Measurements from ENCODE around the gene SPINT2.

SPINT2 gene

GRCh38 chr19:38320969-38321339 lies 56.6 kb downstream of the SPINT2 start:
- ChIA-PET CTCF (no interaction called here), POLR2A (no interaction called here)
- DNase-seq (ENCODE audit: extremely low spot score) = no peak
- TF ChIP-seq LEF1 (IDR thresholded peaks at IDR 0.05; ENCODE audit: borderline replicate concordance) = no peak
- no peak for TF ChIP-seq FOXM1 (IDR thresholded peaks at IDR 0.05; ENCODE audit: borderline replicate concordance)
- TF ChIP-seq L3MBTL2 (conservative IDR thresholded peaks at IDR 0.05) = no peak
- no peak for TF ChIP-seq ZNF384 (IDR thresholded peaks at IDR 0.05)
- TF ChIP-seq ARNT (IDR thresholded peaks at IDR 0.05) = no peak

GRCh38 chr19:38321646-38322196 lies 57.3 kb downstream of the SPINT2 start:
- POLR2A ChIA-PET = no interaction called here
- TF ChIP-seq PKNOX1 (IDR thresholded peaks at IDR 0.05) = no peak
- TF ChIP-seq SUZ12 (IDR thresholded peaks at IDR 0.05) = no peak
- TF ChIP-seq HDGF (IDR thresholded peaks at IDR 0.05; ENCODE audit: borderline replicate concordance) = no peak
- no peak for TF ChIP-seq SP1 (IDR thresholded peaks at IDR 0.05)
- no peak for TF ChIP-seq BHLHE40 (IDR thresholded peaks at IDR 0.05; ENCODE audit: borderline replicate concordance)
- TF ChIP-seq TARDBP (IDR thresholded peaks at IDR 0.05) = no peak
- CTCF ChIA-PET = no interaction called here
- DNase-seq (ENCODE audit: extremely low spot score) = no peak

GRCh38 chr19:38323291-38323690 lies 58.9 kb downstream of the SPINT2 start:
- TF ChIP-seq NFRKB (IDR thresholded peaks at IDR 0.05) (no peak), LEF1 (IDR thresholded peaks at IDR 0.05; ENCODE audit: borderline replicate concordance) (no peak), ARNT (IDR thresholded peaks at IDR 0.05) (no peak), SUZ12 (IDR thresholded peaks at IDR 0.05) (no peak), ZNF384 (IDR thresholded peaks at IDR 0.05) (no peak), TARDBP (IDR thresholded peaks at IDR 0.05) (no peak), PKNOX1 (IDR thresholded peaks at IDR 0.05) (no peak), FOXK2 (IDR thresholded peaks at IDR 0.05) (no peak), FOXA1 (IDR thresholded peaks at IDR 0.05) (no peak), BHLHE40 (IDR thresholded peaks at IDR 0.05; ENCODE audit: borderline replicate concordance) (no peak), CTBP1 (IDR thresholded peaks at IDR 0.05; ENCODE audit: borderline replicate concordance) (no peak), FOXM1 (IDR thresholded peaks at IDR 0.05; ENCODE audit: borderline replicate concordance) (no peak)
- ChIA-PET POLR2A (no interaction called here), CTCF (no interaction called here)
- no peak for DNase-seq (ENCODE audit: extremely low spot score)

- CTCF ChIA-PET = interaction anchor here (0.7 kb wide), 1 partner anchor 9 kb away, joined by 3 read pairs; no protein-coding TSS in a partner anchor
- POLR2A ChIA-PET = no interaction called here
- no peak for DNase-seq (ENCODE audit: extremely low spot score)
- TF ChIP-seq ELF4 (IDR thresholded peaks at IDR 0.05) = no peak
- TF ChIP-seq FOXK2 (IDR thresholded peaks at IDR 0.05) = no peak
- no peak for TF ChIP-seq L3MBTL2 (conservative IDR thresholded peaks at IDR 0.05)
- TF ChIP-seq ARNT (IDR thresholded peaks at IDR 0.05) = no peak
- no peak for TF ChIP-seq SP1 (IDR thresholded peaks at IDR 0.05)
These were observed 60.1 kb downstream of the SPINT2 start for GRCh38 chr19:38324431-38324830.

GRCh38 chr19:38326591-38326990 lies 62.2 kb downstream of the SPINT2 start:
- no peak for TF ChIP-seq NFRKB (IDR thresholded peaks at IDR 0.05)
- no peak for TF ChIP-seq SP1 (IDR thresholded peaks at IDR 0.05)
- no peak for TF ChIP-seq CTBP1 (IDR thresholded peaks at IDR 0.05; ENCODE audit: borderline replicate concordance)
- TF ChIP-seq SUZ12 (IDR thresholded peaks at IDR 0.05) = no peak
- no peak for TF ChIP-seq LEF1 (IDR thresholded peaks at IDR 0.05; ENCODE audit: borderline replicate concordance)
- CTCF ChIA-PET = no interaction called here

GRCh38 chr19:38329651-38330050 lies 65.3 kb downstream of the SPINT2 start:
- no peak for DNase-seq (ENCODE audit: extremely low spot score)
- ChIA-PET CTCF (interaction anchor here (1.3 kb wide), 1 partner anchor 85 kb away, joined by 4 read pairs; no protein-coding TSS in a partner anchor), POLR2A (no interaction called here)
- TF ChIP-seq L3MBTL2 (conservative IDR thresholded peaks at IDR 0.05) = no peak
- TF ChIP-seq SP1 (IDR thresholded peaks at IDR 0.05) = no peak
- TF ChIP-seq NFRKB (IDR thresholded peaks at IDR 0.05) = no peak
- no peak for TF ChIP-seq ARNT (IDR thresholded peaks at IDR 0.05)
- TF ChIP-seq SUZ12 (IDR thresholded peaks at IDR 0.05) = no peak
- TF ChIP-seq HDGF (IDR thresholded peaks at IDR 0.05; ENCODE audit: borderline replicate concordance) = no peak
- no peak for TF ChIP-seq FOXA1 (IDR thresholded peaks at IDR 0.05)
- no peak for TF ChIP-seq TARDBP (IDR thresholded peaks at IDR 0.05)
- TF ChIP-seq BHLHE40 (IDR thresholded peaks at IDR 0.05; ENCODE audit: borderline replicate concordance) = no peak
- no peak for TF ChIP-seq LEF1 (IDR thresholded peaks at IDR 0.05; ENCODE audit: borderline replicate concordance)
- TF ChIP-seq PKNOX1 (IDR thresholded peaks at IDR 0.05) = no peak
- TF ChIP-seq ELF4 (IDR thresholded peaks at IDR 0.05) = no peak
- TF ChIP-seq FOXK2 (IDR thresholded peaks at IDR 0.05) = no peak
- no peak for TF ChIP-seq ZNF384 (IDR thresholded peaks at IDR 0.05)
- TF ChIP-seq FOXM1 (IDR thresholded peaks at IDR 0.05; ENCODE audit: borderline replicate concordance) = no peak

More at GRCh38 chr19:38326591-38326990, 62.2 kb downstream of the SPINT2 start:
- POLR2A ChIA-PET = no interaction called here
- DNase-seq (ENCODE audit: extremely low spot score) = no peak

- ChIA-PET POLR2A (no interaction called here), CTCF (no interaction called here)
- TF ChIP-seq L3MBTL2 (conservative IDR thresholded peaks at IDR 0.05) = no peak
- TF ChIP-seq HDGF (IDR thresholded peaks at IDR 0.05; ENCODE audit: borderline replicate concordance) = no peak
- TF ChIP-seq ELF4 (IDR thresholded peaks at IDR 0.05) = no peak
- no peak for TF ChIP-seq TARDBP (IDR thresholded peaks at IDR 0.05)
- TF ChIP-seq SP1 (IDR thresholded peaks at IDR 0.05) = no peak
- no peak for TF ChIP-seq FOXA1 (IDR thresholded peaks at IDR 0.05)
- TF ChIP-seq BHLHE40 (IDR thresholded peaks at IDR 0.05; ENCODE audit: borderline replicate concordance) = no peak
- TF ChIP-seq ARNT (IDR thresholded peaks at IDR 0.05) = no peak
- no peak for TF ChIP-seq ZNF384 (IDR thresholded peaks at IDR 0.05)
- TF ChIP-seq FOXM1 (IDR thresholded peaks at IDR 0.05; ENCODE audit: borderline replicate concordance) = no peak
- TF ChIP-seq SUZ12 (IDR thresholded peaks at IDR 0.05) = no peak
- TF ChIP-seq NFRKB (IDR thresholded peaks at IDR 0.05) = no peak
- TF ChIP-seq LEF1 (IDR thresholded peaks at IDR 0.05; ENCODE audit: borderline replicate concordance) = no peak
- no peak for TF ChIP-seq FOXK2 (IDR thresholded peaks at IDR 0.05)
- no peak for TF ChIP-seq PKNOX1 (IDR thresholded peaks at IDR 0.05)
- DNase-seq (ENCODE audit: extremely low spot score) = no peak
These were observed 67.4 kb downstream of the SPINT2 start for GRCh38 chr19:38331728-38332127.
